Middle frontal gyrus (tissue), 1 donor: ENCODE data around the gene RHCE.
"Not testable (repeated sequence)": the region's sequence is repeated elsewhere in the genome, so short reads cannot be mapped to it uniquely, and the experiment has no call there.

Experiments used
- DNase-seq: peaks from one replicate; pipeline ENCODE4 v3.0.0-alpha.2; 2015; ENCODE audit warnings: low spot score; ENCODE audit errors: extremely low spot score

Gene RHCE

DNA sequence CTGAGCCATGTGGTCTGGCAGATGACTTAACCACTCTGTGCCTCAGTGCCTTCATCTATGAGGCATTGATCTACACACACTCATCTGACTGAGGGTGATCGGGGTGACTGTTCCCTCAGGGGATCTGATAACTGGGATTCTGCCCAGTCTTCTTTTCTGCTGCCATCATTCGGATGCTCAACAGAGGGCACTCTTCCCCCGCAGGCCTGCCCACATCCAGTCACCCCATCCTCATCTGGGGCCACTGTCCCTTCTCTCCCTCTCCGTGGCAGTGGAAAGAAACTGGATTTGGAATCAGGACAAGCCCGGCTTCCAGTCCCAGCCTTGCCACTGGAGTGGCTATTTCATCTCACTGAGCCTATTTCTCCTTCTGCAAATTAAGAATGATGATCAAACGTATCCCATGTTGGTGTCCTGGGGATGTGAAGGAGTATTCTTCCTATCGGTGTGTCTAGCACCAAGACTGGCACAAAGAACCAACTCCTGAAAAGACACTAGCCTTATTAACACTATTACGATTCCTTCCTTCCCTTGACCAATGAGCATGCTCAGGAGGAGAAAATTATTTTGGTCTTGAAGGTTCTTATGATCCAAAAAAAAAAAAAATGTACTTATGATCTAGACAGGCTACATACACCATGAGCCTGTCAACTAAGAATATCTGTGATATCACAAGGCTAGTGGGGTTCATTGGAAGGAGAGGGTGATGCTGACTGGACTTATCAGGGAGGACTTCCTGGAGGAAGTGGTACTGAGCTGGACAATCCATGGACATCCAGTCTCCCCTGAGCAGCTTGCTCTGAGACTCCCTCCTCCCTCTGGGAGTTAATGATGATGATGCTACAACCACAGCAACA, 17.4 kb downstream of the RHCE start:
- DNase-seq = not testable (repeated sequence)

DNA sequence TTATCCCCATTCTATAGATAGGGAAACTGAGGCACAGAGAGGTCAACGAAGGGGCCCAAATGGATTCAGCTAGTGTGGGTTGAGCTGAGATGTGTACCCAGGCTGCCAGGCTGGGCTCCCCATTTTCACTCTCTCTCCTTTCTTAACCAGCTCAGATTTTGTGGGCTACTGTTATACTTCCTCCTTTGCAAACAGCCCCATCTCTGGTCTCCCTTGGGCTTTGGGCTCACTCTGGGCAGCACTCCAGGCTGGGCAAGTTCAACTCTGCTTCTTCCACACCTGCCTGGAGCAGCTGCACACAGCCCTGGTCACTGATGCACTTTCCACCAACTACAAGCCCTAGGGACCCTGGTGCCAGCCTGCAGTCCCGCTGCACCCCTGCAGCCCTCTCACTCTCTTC, 22.5 kb downstream of the RHCE start:
- not testable (repeated sequence) for DNase-seq

DNA sequence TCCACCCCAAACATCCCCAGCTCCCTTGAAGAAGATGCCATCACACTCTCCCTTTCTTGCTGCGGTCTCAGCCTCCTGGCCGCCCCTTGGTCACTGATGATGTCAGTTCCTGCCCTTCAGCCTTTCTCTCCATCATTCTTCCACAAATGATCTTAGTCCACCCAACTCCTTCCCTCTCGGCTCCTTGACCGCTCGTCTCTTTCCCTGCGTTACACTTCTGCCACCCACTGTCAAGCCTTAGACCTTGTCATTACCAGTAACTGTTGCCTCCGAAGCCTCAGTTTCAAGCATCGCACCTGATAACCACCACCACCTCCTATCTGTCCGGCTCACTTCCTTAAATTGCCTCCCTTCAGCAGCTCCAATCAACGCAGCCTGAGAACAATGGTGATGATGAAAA, 23.1 kb downstream of the RHCE start:
- DNase-seq = not testable (repeated sequence)

DNA sequence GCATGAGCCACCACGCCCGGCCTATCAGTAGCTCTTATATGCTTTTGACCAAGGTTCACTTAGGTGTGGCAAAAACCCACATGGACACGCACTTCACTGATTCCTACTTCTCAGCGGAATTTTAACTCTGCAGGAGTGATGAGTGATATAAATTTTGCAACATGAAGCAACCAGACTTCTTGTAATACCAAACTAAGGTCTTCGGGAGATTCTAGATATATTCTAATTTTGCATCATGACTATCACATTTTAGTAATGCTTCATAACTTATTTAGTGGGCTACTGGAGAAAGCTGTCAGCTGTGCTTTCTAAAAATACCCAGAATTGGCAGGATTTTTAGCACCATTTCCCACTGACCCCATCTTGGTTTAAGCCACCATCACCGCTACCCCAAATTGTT, 27.8 kb downstream of the RHCE start:
- no peak for DNase-seq

DNA sequence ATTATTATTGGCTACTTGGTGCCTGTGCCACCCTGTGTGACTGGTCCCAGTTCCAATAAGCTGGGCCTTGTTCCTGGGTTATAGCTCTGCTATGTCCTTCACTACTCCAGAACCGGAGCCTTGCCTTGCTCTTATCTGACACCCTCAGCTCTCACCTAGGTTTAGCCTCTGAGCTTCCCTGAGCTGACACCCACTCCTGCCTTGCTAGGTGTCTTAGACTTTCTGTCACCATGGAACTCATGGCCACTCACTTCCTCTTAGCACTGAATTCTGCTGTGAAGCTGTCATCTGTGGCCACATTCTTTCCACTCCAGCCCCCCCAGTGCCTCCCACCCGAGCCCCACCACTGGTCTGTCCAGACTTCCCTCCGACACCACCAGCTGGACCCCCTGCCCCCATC, 30.9 kb downstream of the RHCE start:
- DNase-seq = not testable (repeated sequence)

DNA sequence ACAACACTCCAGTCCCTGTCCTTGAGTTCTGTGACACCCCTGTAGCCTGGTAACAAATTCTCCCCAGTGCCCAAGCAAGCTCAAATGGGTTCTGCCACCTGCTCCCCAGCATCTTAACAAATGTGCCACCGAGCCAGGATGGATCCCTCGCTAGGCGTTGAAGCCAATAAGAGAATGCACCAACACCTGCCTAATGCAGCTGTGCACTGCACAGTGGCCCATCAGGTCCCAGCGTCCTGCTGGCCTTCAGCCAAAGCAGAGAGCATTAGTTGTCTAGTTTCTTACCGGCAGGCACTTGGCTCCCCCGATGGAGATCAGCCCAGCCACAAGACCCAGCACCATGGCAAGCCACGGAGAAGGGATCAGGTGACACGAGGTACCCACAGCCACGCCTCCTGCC, 31.9 kb downstream of the RHCE start:
- DNase-seq = not testable (repeated sequence)

DNA sequence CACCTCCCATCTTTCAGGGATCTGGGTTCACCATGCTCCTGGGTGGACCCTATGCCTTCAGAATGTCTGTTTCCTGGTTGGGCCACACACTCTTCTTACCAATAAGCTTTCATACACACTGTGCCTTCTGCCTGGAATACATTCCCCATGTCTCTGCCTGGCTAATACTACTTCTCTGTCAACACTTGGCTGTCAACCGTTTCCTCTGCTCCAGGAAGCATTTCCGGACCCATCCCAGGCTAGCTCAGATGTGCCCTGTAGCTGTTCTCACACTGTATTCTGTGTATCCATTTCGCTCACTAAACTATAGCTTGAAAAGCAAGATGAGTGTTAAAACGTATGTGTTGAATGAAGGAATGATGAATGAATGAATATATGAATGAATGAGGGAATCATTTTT, 33.5 kb downstream of the RHCE start:
- not testable (repeated sequence) for DNase-seq

DNA sequence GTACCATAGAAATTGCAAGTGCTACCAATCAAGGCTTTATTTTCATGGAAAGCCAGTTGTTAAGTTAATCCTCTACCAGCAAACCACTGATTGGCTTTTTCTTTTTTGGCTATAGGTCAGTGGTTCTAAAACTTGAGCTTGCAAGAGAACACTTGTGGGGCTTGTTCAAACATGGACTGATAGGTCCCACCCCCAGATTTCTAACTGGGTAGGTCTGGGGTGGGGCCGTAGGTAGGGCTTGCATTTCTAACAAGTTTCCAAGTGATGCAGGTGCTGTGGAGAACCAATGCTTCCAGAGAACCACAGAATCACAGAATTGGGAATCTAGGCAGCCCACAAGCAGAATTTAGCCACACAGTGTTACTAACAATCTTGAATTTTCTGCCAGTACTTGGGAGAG, 36.8 kb downstream of the RHCE start:
- not testable (repeated sequence) for DNase-seq

DNA sequence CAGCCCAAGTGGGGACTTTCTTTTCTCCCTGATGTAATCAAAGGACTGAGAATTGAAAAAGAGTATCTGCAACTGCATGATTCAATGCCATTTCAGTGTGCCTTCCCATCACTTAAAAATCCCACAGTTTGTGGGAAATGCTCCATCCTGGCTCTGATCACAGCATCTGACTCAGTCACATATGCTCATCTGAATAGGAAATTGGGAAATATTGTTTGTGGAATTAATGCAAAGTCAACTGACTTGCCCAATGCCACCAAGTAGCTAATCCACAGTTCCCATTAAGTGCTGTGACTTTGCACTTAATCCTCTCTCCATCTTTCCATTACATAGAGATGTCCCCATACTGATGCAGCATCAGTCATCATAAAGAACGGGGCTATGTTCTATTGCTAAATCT, 37.5 kb downstream of the RHCE start:
- not testable (repeated sequence) for DNase-seq

DNA sequence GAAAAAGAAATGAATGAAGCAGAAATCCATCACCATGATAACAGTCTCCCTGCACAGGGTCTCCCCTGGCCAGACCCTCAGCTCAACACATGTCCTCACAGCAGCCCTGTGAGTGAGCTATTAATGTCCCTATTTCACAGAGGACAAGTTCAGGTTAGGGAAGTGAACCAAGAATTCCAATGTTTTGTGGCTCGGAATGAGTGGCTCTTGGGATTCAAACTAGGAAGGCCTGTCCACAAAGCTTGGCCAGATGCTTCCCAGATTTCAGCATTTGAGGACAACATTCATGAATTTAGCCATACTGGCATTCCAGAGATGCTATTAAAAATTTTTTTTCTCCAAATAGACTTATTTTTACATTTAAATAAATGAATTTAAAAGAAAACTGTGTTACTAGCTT, 38.1 kb downstream of the RHCE start:
- not testable (repeated sequence) for DNase-seq

DNA sequence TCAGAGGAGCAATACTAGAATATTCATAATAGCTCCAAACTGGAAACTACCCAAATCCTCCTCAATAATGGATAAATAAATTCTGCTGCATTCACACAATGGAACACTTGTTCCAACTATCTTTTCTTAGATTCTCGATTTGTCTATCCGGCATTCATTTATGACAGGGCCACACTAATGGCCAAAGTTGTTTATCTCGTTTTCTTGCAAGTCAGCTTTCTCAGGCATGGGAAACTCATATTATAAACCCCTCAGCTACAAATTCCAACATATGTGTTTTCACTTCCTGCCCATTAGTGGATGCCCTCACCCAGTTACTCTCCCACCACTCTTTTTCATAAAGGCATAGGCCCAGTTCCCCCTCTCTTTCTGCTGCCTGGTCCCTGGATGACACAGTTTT, 42.3 kb downstream of the RHCE start:
- not testable (repeated sequence) for DNase-seq

DNA sequence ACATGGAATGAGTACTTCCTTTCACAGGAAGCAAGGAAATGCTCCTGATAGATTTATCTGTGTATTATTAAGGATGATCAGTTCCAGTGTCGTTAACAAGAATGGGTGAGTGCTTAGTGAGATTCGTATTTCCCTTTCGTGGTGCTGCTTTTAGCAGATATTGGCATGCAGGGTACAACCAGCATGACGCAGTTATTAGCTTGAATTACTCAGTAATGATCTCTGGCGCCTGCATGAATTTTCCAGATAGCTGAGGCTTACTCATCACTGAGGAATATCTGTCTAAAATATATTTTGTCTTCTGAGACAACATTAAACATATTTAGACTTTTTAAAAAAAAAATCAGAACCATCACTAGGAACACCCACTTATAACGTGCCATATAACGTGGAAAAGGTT, 48.9 kb downstream of the RHCE start:
- DNase-seq = not testable (repeated sequence)

DNA sequence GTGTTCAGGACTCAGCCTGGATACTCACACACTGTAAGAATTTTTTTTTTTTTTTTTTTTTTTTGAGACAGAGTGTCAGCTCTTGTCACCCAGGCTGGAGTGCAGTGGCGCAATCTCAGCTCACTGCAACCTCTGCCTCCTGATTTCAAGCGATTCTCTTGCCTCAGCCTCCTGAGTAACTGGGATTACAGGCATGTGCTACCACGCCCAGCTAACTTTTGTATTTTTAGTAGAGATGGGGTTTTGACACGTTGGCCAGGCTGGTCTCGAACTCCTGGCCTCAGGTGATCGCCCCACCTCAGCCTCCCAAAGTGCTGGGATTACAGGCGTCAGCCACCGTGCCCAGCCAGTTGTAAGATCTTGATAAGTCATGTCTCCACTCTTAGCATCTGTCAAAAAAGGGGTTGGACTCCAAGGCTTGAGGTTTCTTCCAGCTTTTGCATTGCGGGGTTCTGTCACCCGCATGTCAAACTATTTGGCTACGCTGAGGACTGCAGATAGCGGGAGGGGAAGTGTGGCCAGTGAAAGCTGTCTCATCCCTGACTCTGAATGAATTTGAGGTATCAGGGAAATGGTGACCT, 50.8 kb downstream of the RHCE start:
- not testable (repeated sequence) for DNase-seq

DNA sequence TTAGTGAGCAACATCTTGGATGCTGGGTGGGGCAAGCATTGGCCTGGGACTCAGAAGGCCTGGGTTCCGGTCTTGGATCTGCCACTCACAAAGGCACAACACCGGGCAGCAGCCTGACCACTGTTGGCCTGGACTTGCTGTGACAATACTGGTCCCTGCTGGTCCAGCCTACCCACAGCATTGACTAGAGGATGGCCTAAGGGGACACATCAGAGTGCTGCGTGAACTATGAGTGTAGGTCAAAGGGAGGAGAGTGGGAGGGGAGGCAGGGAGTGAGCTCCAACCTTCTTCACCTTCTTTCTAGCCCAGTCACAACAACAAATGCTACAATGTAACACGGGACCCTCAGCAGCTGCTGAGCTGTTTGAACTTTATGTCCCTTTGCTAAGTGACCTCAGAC, 51.4 kb downstream of the RHCE start:
- no peak for DNase-seq

DNA sequence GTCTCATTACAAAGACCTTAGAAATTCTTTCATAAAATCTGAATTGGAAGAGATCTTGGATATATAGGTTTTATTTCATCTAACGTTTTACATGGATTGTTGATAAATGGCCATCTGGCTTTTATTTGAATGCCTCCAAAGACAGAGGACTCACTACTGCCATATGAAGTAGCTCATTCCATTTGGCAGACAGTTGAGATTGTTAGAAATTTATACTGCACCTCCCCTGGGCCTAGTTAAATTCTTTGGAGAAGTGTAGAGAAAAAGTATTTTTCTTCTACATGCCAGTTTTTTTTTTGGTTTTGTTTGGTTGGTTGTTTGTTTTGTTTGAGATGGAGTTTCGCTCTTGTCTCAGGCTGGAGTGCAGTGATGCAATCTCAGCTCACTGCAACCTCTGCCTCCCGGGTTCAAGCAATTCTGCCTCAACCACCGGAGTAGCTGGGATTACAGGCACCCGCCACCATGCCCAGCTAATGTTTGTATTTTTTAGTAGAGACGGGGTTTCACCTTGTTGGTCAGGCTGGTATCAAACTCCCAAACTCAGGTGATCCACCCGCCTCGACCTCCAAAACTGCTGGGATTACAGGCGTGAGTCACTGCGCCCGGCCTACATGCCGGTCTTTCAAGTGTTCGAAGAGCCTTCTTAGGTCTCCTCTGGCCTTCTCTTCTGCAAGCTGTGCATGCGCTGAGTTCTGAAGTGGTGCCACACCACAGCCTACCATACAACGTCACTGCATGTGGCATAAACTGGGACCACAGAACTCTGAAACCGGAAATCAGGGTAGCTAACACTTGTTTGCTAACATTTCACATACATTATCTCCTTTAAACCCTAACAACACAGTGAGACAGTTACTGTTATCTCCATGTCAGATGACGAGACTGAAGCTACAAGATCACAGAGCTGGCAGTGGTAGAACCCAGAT, 57.7 kb downstream of the RHCE start:
- not testable (repeated sequence) for DNase-seq

DNA sequence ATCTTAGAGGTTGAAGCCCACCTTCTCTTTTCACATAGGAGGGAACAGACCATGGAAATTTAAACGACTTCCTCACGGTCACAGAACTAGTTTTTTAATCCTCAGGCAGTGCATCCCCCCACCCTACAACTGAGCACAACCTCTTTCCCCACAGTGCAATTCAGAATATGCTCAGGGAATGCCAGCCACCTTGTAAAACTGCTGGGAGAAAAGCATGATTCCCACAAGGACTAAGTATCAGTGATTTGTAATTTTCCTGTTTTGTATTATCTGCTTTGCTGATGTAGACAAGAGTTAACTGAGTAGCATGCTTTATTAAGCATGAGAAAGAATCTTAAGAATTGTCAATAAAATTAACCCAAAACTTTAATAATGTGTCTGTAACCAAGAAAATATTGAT, 58.7 kb downstream of the RHCE start:
- no peak for DNase-seq

DNA sequence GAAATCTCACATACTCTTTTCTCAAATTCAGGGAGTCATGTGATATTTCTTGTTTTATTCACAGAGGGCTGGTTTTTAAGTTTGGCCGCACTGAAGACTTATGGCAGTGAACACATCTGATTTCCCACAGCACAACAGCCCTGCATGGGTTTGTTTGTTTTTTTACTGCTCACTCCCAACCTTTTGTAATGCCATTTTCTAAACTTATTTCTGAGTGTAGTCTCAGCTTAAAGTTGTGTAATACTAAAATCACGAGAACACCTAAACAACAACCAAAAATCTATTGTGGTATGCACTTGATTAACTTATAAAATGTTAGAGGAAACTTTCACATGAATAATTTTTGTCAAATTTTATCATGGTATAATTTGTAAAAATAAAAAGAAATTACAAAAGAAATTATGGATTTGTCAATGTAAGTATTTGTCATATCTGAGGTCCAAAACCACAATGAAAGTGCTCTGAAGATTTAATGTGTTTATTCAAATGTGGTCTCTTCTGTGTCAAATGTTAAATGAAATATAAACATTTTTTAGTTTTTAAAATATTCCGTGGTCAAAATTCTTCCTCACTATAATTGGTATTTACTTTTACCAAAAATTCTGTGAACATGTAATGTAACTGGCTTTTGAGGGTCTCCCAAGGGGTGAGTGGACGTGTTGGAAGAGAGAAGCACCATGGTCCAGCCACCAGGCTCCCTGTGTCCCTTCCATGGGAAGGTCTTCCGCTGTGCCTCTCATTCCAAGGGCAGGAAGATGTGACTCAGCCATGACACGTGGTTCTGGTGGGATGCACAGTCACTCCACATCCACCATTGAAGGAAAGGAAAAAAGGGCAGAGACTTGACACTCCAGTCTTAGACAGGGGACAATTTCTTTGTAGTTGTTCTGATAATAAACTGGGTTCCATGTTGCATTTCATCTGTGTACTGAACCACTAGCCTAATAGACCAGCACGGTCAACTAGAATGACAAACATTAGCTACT, 59.7 kb downstream of the RHCE start:
- DNase-seq = no peak

DNA sequence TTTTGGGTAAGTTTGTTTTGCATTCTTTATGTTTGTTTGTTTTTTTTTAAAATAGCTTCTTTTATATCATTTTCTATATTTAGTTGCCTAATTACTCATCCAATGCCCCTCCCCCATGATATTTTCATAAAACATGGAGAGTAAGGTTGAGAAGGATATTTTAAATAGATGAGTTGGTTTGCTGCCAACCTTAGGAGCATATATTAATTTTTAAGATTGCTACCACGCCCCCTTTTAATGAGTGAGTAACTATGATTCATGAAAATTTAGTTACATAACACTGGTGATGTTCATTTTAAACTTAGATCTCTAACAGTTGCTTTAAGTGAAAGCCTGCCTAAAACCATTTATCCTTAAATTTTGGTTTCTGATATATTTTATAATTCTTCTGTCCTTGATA, 63.8 kb downstream of the RHCE start:
- DNase-seq = no peak

DNA sequence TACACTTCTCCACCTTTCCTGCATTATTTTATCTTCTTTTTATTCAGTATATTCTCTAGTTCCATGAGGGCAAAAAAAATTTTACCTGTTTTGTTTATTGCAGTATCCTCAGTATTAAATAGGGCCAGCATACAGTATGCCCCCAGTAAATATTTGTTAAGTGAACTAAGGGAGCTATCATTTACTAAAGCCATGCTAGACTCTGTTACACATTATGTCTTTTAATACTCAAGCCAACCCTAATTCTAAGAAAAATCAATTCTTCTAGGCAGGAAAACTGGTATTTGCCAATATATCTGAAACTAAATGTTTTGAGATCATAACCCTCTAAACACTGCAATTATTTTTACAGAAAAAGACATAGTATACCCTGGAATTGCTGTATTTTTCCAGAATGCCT, 64.2 kb downstream of the RHCE start:
- DNase-seq = no peak

DNA sequence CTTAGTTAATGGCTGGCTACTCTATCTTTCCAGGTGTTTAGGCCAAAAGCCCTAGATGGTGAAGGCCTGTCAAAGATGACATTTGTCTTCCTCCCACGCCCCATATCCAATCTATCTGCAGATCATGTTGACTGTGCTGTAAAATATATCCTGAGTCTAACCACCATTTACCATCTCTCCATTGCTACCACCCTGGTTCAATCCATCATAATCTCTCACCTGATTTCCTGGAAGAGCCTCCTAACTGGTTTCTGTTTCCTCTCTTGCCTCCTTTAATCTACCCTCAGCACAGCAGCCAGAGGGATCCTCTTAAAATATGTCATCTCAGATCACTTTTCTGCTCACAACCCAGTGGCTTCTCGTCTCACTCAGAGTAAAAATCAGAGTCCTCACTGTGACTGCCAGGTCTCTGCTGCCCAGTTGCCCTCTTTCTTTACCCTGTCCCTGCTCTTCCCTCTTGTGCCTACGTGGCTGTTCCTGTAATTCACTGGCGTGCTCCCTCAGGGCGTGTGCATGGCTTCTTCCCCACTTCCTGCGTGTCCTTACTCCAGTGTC, 64.7 kb downstream of the RHCE start:
- no peak for DNase-seq
